ENCODE data around the gene ACSF3.

The ACSF3 gene

GRCh38 chr16:89093602-89094251 lies at the start of gene ACSF3:
ACSF3 (plus strand) TSS chr16:89093852; CDS start chr16:89100682, 6,830 bp downstream.
- DNase-seq: peak; percentile 55

DNA sequence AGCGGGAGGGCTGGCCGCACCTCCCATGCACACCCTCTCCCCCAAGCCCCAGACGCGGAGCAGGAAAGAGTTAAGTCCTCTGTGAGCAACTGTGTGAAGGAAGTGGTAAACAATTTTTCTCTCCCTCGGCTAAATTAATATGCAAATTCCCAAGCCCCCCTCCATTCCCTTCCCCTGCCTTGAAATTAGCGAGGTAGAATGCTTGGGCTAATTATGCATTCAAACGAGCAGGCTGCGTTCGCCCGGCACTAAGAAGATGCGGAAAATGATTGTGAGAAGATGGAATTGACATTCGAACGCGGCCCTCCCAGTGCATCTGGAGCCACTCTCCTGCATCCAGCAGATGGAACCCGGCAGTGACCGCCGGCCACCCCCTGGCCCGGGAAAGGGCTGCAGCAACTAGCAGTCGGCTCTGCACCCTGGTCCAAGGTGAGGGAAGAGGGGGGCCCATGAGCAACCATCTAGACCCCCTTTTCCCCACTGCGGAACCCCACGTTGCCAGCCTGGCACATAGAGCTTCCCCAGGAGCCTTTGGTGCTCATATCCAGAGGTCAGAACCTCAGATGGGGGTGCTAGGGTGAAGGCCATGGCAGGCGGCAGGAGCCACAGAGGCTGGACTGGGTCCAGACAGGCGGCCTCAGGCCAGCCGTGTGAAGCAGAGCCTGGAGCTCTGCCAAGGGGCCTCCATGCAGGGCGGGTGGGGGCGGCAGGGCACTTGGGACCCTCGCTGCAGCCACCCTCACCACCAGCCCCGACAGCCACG lies 49.1 kb upstream of the ACSF3 start:
- no peak for DNase-seq

DNA sequence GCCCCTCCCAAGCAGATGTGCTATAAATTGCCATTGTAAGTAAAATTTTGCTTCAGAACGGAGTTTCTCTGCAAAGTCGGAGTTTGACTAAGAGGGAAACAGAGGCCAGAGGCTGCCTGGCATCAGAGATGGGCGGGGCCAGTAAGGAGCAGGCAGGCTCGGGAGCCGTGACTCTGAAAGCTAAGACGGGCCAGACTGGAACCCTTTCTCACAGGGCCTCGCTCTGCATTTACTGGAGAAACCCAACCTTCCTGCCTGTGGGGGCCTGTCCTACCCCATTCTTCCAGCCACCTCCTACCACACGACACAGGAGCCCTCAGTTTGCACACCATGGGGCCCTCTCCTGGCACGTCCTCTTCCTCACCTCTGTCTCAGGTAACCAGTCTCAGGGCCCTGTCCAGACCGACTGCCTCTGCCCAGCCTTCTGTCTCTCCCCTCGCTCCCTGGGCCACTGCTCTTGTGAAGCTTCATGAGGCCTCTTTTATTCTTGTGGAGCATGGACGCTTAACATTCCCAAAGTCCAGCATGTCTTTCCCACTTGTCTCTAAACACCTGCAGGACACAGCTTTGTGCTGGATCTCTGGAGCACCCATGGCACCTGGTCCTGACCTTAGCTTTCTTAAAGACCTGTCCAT lies 48.4 kb upstream of the ACSF3 start:
- no peak for DNase-seq

GRCh38 chr16:89045881-89046280 lies 47.8 kb upstream of the ACSF3 start:
- DNase-seq: no peak

DNA sequence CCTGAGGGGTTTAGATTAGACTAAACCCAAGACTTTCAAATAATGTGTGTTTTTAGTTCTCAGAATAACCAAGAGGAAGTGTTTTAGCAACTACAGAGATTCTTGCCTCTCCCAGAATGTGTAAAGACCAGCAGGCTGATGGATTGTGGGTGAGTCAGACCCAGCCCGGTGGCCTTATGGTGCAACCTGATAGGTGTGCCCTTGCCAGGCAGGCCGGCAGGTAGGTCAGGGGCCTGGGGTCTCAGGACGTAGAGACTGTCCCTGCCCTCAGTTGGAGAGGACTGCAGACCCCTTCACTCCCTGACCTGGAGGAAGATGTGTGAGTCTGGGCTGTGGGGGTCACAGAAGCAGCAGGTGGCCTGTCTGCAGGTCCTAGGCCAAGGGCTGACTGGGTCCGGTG lies 47.2 kb upstream of the ACSF3 start:
- DNase-seq: no peak

DNA sequence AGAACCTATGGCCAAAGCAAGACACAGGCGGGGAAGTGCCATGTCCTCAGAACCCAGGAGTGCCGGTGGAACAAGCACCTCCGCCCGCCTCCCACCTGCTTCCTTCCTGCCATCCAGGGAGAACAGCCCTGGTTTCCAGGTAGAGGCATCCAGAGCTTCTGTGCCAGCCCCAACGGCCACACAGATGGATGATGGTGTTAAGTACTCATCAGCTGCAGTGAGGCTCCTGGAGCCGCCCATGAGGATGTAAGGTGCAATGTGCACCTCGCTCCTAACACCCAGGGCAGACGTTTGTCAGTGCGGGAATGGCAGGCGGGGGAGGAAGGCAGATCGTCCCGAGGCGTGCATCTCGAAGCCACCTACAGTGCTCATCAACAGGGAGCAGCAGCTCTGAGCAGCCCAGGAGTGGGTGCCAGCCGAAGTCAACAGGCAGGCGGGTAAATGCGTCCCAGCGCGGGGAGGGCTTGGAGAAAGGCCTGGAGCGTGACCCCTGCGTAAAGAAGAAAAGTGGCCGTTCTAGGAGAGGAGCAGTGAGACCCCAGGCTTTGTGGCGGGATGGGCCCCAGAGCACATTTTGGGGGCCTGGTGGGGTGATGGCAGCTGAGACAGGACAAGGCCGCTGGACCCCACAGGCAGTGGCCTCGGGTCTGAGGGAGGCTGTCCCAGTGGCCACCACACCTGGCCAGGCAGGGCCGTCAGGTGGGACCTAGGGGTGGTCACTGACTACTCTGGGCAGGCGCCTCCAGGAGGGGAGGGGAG lies 46.1 kb upstream of the ACSF3 start:
- no peak for DNase-seq

GRCh38 chr16:89048090-89048725 lies 45.4 kb upstream of the ACSF3 start:
- no peak for DNase-seq

- no peak for DNase-seq
Measured at GRCh38 chr16:89048871-89049422, 44.7 kb upstream of the ACSF3 start.

GRCh38 chr16:89049484-89050118 lies 44.1 kb upstream of the ACSF3 start:
- DNase-seq: no peak

- no peak for DNase-seq
Measured at GRCh38 chr16:89050119-89050867, 43.4 kb upstream of the ACSF3 start.

DNA sequence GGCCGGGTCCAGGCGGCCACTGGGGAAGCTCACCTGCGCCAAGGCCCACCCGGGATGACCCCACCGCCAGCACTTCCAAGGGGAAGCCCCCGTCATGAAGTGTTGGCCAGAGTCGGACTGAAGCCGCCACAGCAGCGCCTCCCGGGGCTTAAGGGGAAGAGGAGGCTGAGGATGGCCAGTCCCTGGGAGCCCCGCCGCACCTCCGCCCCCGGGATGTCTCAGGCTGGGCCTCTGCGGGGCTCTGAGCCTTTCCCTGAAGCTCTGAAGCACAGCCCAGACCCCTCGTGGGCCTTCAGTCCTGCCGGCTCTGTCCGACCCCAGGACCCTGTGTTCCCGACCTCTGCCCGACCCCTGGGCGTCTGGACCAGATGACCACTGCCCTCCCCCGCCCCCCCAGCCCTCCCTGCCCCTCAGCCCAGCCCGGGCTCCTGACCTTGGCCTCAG lies 42.8 kb upstream of the ACSF3 start:
- no peak for DNase-seq

DNA sequence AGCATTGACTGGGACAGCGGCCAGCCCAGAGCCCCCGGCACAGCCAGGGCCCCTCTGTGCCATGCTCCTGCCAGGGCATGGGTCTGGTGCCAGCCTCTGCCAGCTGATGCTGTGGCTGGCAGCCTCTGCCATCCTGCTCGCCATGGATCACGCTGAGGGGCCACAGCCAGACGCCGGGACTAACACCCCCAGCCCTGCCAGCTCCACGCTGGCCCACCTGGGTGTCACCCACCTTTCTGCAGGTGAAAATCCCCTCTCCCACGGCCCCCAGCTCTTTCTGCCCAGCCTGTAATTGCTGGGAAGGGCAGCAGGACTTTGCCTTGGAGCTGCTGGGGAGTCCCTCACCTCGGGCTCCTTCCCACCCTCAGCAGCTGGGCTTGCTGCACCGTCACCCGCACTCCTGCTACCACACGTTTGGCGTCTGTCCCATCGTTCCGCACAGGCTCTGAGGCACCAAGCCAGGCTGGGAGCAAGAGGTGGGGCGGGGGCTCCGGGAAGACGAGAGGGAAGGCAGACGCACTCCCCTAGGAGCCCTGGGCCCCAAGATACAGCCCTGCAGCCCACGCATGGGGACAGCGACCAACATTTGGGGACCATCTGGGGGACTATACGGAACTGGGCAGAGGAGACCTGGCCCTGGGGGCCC lies 42.0 kb upstream of the ACSF3 start:
- DNase-seq: no peak

GRCh38 chr16:89052191-89052889 lies 41.3 kb upstream of the ACSF3 start:
- no peak for DNase-seq

DNA sequence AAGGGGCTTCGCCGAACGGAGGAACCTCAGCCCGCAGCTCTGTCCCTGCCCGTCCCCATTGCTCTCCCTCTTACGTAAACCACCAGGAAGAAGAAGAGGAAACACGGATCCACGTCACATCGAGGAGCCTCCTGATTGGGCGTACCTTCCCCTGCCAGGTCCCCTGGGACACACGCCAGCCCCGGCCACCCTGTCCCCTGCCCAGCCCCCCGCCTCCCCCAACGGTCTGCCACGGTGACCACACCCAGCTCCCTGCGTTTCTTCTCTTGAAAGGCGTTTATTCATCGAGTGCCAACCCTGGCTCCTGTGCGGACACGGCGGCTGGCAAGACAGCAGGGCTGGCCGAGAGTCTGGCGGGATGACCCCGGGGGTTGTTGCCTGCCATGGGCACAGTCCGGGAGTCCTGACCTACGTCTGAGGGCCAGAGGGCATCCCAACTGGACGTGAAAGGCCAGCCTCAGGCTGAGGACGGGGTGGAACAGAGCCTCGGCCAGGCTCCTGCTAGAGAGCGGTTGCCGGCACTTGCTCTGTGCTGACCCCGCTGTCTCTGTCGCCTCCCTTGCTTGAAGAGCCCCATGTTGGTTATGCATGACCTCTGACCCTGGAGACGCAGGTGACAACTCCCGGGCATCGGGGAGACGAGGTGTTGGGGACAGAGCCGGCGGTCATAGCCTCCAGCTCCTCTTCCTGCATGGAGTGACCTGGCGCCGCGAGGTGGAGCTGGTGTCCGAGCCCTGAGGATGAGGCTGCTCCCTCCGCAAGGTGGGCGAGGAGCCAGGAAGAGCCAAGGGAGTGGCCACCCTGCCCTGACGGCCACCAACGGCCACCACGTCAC lies 40.5 kb upstream of the ACSF3 start:
- no peak for DNase-seq

DNA sequence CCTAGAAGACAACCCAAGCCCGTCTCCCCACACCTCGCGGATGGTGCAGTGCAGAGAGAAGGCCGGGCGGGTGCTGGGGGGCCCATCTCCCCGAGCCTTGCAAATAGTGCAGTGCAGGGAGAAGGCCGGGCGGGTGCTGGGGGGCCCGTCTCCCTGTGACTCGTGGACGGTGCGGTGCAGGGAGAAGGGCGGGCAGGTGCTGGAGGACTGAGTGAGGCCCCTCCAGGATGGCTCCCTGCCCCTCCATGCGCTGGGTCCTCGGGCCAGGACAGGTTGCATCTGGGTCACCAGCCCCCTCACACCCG lies 40.0 kb upstream of the ACSF3 start:
- no peak for DNase-seq

- no peak for DNase-seq
Measured at GRCh38 chr16:89054261-89054661, 39.4 kb upstream of the ACSF3 start.

- DNase-seq: no peak
Measured at GRCh38 chr16:89054714-89055113, 38.9 kb upstream of the ACSF3 start.

- DNase-seq: no peak
Measured at GRCh38 chr16:89055313-89055712, 38.3 kb upstream of the ACSF3 start.

GRCh38 chr16:89055894-89056555 lies 37.6 kb upstream of the ACSF3 start:
- DNase-seq: no peak

Data from EL (cell line).